Effector CD8-positive, alpha-beta T cell (primary cell): ENCODE results near the gene NEMF.
"Not testable (repeated sequence)": the region's sequence is repeated elsewhere in the genome, so short reads cannot be mapped to it uniquely, and the experiment has no call there.

Experiments
- DNase-seq: peaks from one replicate; lab custom pipeline; 2025; lab: John Stamatoyannopoulos, UW

Gene NEMF

DNA sequence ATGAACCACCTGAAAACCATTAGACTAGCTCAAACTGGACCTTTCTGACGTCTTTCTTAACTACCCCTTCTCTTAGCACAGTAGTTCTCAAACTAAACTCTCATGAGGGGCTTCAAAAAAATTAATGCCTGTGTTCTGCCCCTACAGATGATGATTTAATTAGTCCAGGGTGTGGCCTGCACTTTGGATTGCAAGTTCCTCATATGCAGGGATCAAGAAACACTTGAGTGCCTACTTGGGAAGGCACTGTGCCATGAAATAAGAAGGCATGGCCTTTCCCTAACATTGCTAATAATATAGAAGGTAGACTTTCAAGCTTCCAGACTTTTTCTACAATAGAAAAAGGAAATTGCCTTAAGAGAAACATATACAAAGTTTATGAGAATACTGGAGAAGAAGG, 107.4 kb downstream of the NEMF start:
- no peak for DNase-seq

DNA sequence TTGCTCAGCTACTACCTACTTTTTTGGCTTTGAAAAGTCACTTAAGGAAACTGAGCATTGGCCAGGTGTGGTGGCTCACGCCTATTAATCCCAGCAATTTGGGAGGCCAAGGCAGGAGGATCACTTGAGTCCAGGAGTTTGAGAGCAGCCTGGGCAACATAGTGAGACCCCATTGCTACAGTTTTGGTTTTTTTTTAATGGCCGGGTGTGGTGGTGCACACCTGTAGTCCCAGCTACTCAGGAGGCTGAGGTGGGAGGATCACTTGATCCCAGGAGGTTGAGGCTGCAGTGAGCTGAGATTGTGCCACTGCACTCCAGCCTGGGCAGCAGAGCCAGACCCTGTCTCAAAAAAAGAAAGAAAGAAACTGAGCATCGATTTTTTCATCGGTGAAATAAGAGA, 116.9 kb downstream of the NEMF start:
- DNase-seq, result not testable (repeated sequence)

DNA sequence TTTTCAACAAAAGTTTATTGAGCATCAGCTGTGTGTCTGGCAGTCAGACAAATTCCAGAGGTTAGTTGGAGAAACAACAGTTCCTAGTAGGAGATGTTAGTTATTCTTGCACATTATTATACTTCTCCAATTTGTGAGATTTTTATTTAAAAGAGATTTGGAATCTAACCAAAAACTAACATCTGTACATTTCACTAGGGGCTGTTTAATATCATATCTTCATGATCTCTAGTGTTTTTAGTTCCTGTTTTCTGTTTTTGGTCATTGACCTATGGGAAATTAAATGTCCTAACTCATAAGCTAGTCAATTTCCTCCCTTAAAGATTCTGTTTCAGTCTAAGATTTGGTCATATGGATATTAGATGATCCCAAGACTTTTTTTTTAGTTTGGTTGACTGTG, 118.8 kb downstream of the NEMF start:
- no peak for DNase-seq

DNA sequence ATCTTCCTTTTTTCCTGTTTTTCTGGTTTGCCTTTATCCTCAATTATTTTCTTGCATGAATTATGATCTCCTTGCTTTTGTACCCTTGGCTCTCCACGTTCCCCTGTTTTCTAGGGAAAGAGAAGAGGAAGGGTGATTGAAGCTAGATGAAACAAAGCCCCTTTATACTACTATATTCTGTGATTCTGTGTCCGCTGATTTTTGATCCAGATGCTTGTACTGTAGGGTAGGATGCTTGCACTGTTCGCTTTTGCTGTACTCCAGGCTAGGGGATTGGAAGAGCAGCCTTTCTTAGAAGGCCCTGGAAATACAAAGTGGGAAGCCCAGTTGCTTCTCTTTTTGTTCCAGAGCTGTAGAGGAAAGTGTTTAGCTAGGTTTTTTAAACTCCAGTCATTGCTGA, 119.7 kb downstream of the NEMF start:
- no peak for DNase-seq
